ENCODE measurements around the gene ALDOA.

Gene ALDOA

DNA sequence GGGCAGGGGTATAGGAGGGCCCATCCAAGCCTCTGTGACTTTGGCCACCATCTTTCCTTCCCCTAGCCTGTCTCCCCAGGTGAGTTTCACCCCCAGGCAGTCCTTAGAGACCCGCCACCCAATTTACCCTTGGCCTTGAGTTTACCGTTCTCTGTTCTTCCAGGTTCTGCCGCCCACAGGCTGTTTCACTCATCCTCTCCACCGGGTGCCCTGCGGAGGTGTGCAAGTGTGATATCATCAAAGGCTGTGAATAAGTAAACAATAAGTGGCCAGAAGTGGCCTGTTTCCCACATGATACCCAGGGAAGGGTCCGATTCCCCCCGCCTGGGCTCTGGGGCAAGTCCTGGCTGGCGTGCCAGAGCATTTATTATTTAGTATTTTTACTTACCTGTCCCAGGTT, 19.4 kb upstream of the ALDOA start:
- no peak for DNase-seq

GRCh38 chr16:30046588-30046987, 19.0 kb upstream of the ALDOA start:
- no peak for DNase-seq

DNA sequence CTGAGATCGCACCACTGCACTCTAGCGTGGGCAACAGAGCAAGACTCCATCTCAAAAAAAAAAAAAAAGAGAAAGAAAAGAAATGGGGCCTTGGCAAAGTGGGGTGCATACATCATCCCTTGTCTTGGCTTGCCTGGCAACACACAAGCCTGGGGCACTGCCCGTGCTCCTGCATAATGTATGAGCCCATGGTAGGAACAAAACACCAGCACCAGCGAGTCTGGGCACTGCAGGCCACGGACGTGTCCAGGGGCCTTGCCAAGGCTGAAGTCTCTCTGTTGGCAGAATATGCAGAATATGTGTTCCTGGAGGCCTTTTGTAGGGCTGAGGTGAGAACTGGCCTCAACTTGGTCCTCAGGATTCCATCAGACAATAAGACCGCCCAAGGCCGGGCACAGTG, 15.7 kb upstream of the ALDOA start:
- DNase-seq: no peak

GRCh38 chr16:30051518-30051917, 14.0 kb upstream of the ALDOA start:
- DNase-seq: no peak

- peak; percentile 90 to 93 for DNase-seq
Measured at GRCh38 chr16:30052671-30053372, 12.7 kb upstream of the ALDOA start.

GRCh38 chr16:30053376-30054015, 12.1 kb upstream of the ALDOA start:
- DNase-seq: no peak

- DNase-seq: no peak
Measured at GRCh38 chr16:30054451-30054850, 11.1 kb upstream of the ALDOA start.

DNA sequence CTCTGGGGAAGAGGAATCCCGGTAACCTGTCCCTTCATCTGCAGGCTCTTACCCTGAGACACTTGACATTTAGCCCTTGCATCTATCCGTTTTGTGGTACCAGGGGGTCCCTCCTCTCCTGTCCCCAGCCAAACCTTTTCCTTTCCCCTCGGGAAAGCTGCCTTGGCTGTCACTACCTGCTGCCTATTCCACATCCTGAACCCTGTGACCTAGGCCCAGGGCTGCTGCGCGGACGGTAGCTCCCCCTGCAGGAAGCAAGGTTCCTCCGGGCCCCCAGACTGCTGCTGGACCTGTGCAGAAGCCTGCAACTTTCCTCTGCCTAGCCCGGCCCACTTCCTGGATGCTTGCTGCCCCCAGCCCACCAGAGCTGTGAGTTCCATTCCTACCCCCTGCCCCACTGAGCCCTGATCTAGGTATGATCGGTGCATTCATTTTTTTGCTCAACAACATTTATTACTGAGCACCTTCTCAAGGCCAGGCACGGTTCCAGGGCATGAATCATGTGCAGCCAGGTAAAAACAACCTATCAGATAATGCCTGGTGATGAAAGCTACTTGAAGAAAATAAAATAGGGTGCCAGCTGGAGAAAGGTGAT, 10.5 kb upstream of the ALDOA start:
- peak in 1 of 2 experiments; percentile 17 for DNase-seq

DNA sequence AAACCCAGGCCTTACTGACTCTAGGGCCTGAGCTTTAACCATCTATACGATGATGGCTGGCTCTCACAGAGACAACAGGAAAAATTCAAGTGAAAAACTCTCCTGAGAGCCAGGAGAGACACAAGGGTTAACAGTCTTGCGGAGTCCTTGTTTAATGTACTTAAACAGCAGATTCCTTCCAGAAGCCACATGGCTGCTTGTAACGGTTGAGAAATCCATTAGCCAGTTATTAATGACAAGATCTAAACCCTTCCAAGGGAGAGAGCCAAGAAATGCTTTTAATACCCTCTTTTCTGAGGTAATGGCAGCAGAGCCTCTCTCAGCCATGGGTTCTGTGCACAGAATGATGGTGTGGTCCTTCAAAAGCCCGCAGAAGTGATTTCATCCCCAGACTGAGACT, 5.2 kb upstream of the ALDOA start:
- DNase-seq: no peak

- DNase-seq: no peak
Measured at GRCh38 chr16:30060836-30061554, 4.6 kb upstream of the ALDOA start.

- DNase-seq: no peak
Measured at GRCh38 chr16:30063278-30063892, 2.2 kb upstream of the ALDOA start.

GRCh38 chr16:30063893-30064728, 1.4 kb upstream of the ALDOA start:
- peak; percentile 48 to 49 for DNase-seq

DNA sequence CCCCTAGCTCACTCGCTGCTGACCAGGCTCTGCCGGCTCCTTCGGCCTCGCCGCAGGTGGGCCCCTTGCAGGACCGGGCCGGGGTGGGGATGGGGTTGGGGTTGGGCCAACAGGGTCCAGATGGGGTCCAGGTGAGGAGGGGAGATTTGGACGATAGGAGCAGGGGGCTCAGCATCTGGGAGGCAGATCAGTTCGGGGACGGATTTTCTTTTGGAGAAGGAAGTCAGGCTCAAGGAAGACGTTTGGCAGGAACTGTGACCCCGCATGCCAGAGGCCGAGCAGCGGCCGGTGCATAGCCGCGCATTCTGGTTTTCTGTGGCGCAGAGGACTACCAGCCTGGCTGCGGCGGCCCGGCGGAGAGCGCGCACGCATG, 845 bp upstream of the ALDOA start:
- no peak for DNase-seq

DNA sequence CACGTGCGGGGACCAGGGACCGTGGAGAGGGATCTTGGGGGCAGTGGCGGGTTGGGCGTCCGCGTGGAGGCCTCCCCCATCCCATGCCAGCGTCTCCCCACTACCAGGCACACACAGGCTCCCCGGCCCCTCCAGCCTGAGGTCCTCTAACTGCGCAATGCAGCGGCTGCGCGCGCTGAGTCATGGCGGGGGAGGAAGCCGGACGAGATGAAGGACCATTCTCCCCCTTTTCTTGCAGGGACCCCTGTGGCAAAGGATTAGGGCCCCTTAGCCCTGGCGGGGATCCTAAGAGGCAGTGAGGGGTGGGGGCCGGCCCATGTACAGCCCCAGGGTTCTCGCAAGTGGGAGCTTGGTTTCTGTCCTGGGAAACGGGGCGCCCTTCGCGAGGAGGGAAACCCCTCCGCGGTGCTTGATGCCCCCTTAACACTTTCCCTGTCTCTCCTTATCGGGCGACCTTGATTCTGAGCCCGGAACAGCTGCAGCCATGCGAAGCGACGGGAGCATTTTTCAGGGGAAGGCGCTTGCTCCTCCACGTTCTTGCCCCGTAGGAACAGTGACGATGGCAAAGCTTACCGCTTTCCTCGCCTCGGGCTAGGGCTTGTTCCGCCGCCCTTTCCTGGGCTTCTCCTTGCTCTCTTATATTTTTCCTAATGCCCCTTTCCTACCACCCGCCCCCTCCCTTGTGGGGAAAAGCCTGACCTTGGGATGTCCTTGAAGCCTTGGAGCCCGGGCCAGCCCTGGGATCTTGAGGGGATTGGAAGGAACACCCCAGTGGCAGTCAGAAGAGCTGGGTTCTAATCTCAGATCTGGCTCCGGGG, 592 bp downstream of the ALDOA start:
- no peak for DNase-seq

- DNase-seq: no peak
Measured at GRCh38 chr16:30066761-30067583, 1.4 kb downstream of the ALDOA start.

DNA sequence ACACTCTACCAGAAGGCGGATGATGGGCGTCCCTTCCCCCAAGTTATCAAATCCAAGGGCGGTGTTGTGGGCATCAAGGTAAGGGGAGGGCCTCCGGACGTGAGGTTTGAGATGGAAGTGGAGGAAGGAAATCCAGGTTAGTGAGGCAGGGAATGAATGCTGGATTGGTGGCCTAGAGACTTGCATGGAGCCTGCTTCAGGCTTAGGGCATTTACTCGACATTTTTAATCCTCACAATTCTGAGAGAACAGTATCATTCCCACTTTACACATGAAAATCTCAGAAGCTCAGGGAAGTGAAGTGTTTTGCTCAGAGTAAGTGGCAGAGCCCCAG, 2.0 kb downstream of the ALDOA start:
- no peak for DNase-seq

GRCh38 chr16:30068333-30068732, 2.8 kb downstream of the ALDOA start:
- no peak for DNase-seq

- DNase-seq: no peak
Measured at GRCh38 chr16:30068750-30069610, 3.4 kb downstream of the ALDOA start.

DNA sequence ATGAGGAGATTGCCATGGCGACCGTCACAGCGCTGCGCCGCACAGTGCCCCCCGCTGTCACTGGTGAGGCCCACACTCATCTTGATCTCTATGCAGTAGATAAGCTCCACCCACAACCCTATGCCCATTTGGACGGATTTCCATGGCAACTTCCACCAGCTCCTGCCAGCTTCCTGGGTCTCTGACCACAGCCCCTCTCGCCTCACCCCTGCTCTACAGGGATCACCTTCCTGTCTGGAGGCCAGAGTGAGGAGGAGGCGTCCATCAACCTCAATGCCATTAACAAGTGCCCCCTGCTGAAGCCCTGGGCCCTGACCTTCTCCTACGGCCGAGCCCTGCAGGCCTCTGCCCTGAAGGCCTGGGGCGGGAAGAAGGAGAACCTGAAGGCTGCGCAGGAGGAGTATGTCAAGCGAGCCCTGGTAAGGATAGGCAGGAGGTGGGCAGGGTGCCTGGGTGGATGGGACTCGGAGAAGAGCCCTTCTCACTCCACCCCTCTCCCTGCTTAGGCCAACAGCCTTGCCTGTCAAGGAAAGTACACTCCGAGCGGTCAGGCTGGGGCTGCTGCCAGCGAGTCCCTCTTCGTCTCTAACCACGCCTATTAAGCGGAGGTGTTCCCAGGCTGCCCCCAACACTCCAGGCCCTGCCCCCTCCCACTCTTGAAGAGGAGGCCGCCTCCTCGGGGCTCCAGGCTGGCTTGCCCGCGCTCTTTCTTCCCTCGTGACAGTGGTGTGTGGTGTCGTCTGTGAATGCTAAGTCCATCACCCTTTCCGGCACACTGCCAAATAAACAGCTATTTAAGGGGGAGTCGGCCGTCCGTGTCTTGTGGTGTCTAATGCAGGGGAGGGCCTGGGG, 4.3 kb downstream of the ALDOA start:
- DNase-seq: no peak
